HCT116 (cell line): ENCODE data around the gene KLHDC7A. TPM values are rescaled to one million over a fixed set of nuclear protein-coding genes. Genes with fewer than 3 reads are reported as not detected.

Source experiments
- ATAC-seq: fragments of 200-7000 bp; cut with Tn5 transposase; 2 replicates; pipeline ENCODE4 v1.9.1; 2020; ENCODE audit warnings: mild to moderate bottlenecking, moderate library complexity
- BruUV-seq: library from RNA; stranded (reverse); fragments of 400-500 nt; replicated peaks from 2 replicates; lab custom pipeline; 2021; lab: Mats Ljungman, UMichigan
- CTCF ChIA-PET: fragments of 300-600 bp; sonication (Branson Sonifier 250); formaldehyde crosslinking; loops from one replicate; lab custom pipeline; 2021; ENCODE audit warnings: antibody characterized with exemption; lab: Charles Lee
- POLR2A ChIA-PET: fragments of 300-600, 350-600 bp; sonication (Branson Sonifier 250); formaldehyde crosslinking; loops from one replicate; lab custom pipeline; 2021; ENCODE audit warnings: antibody characterized with exemption; lab: Charles Lee
- RAD21 ChIA-PET, 2 experiments: fragments of 300-600 bp; sonication (Branson Sonifier 250); formaldehyde crosslinking; loops; one replicate each; lab custom pipeline; 2023; ENCODE audit warnings: low total read pairs in 2 of 2; ENCODE audit not compliant: uncharacterized antibody in 2 of 2, unreplicated experiment in 2 of 2, low non-redundant PET in 1 of 2; lab: Charles Lee
- DNase-seq: peaks from one replicate; pipeline ENCODE4 v3.0.0-alpha.2; 2010; ENCODE audit warnings: low read depth, low spot score
- H2AFZ ChIP-seq: fragments of 200-600 bp; shearing (Covaris generic), sonication (generic); 2 replicates; pipeline ENCODE4 v1.6.1; 2017; ENCODE audit warnings: low read depth, mixed run types, mixed read lengths, antibody characterized with exemption, low read length; ENCODE audit not compliant: poor library complexity, severe bottlenecking
- H3K27ac ChIP-seq: 2 replicates; pipeline ENCODE4 v1.5.1; 2012; ENCODE audit warnings: low read depth, low read length
- H3K27me3 ChIP-seq: fragments of 200-600 bp; sonication (generic); 2 replicates; pipeline ENCODE4 v1.6.1; 2016; ENCODE audit warnings: mixed run types, low read length, mixed read lengths; ENCODE audit not compliant: insufficient read depth
- H3K36me3 ChIP-seq, 2 experiments: fragments of 200-500 bp in 1 of 2; fragments of 200-600 bp in 1 of 2; sonication (Bioruptor generic) in 1 of 2; sonication (generic) in 1 of 2; 2 replicates each; pipeline versions ENCODE4 v1.5.1 to v1.6.1; 2014 to 2016; ENCODE audit warnings: low read length in 2 of 2, inconsistent platforms in 1 of 2, mixed read lengths in 1 of 2, mixed run types in 1 of 2; ENCODE audit not compliant: insufficient read depth in 2 of 2, control insufficient read depth in 1 of 2
- H3K4me1 ChIP-seq, 2 experiments: fragments of 200-600 bp in 1 of 2; sonication (generic) in 1 of 2; 2 replicates each; pipeline versions ENCODE4 v1.5.1 to v1.6.1; 2012 to 2017; ENCODE audit warnings: low read length in 2 of 2, inconsistent platforms in 1 of 2, mild to moderate bottlenecking in 1 of 2, mixed read lengths in 1 of 2, mixed run types in 1 of 2, moderate library complexity in 1 of 2; ENCODE audit not compliant: insufficient read depth in 2 of 2, control insufficient read depth in 1 of 2
- H3K4me2 ChIP-seq: fragments of 200-600 bp; sonication (generic); 2 replicates; pipeline ENCODE4 v1.6.1; 2017; ENCODE audit warnings: mixed run types, low read length, mixed read lengths
- H3K4me3 ChIP-seq, 2 experiments: fragments of 200-600 bp in 1 of 2; sonication (generic) in 1 of 2; replicated peaks in 1 of 2; 2 replicates each; pipeline ENCODE4 v1.5.1; 2011 to 2016; ENCODE audit warnings: low read length in 2 of 2, control low read depth in 1 of 2, low read depth in 1 of 2, mild to moderate bottlenecking in 1 of 2, mixed read lengths in 1 of 2, mixed run types in 1 of 2
- H3K79me2 ChIP-seq: fragments of 200-600 bp; sonication (generic); 2 replicates; pipeline ENCODE4 v1.6.1; 2017; ENCODE audit warnings: mild to moderate bottlenecking, mixed run types, low read length, moderate library complexity, mixed read lengths; ENCODE audit not compliant: insufficient read depth
- H3K9ac ChIP-seq: fragments of 200-600 bp; sonication (generic); 2 replicates; pipeline ENCODE4 v1.6.1; 2016; ENCODE audit warnings: low read length, mixed read lengths
- H3K9me2 ChIP-seq: fragments of 200-600 bp; sonication (generic), shearing (Covaris generic); 2 replicates; pipeline ENCODE4 v1.6.1; 2017; ENCODE audit warnings: mixed run types, mild to moderate bottlenecking, moderate library complexity; ENCODE audit not compliant: insufficient read depth
- H3K9me3 ChIP-seq, 2 experiments: fragments of 200-500 bp in 1 of 2; fragments of 200-600 bp in 1 of 2; sonication (Bioruptor generic) in 1 of 2; sonication (generic) in 1 of 2; 2 replicates each; pipeline ENCODE4 v1.6.1; 2014 to 2017; ENCODE audit warnings: low read length in 2 of 2, mixed read lengths in 2 of 2, inconsistent platforms in 1 of 2, low read depth in 1 of 2, mild to moderate bottlenecking in 1 of 2, mixed run types in 1 of 2, moderate library complexity in 1 of 2; ENCODE audit not compliant: control insufficient read depth in 1 of 2, insufficient read depth in 1 of 2
- H4K20me1 ChIP-seq: fragments of 200-600 bp; sonication (generic), shearing (Covaris generic); 2 replicates; pipeline ENCODE4 v1.6.1; 2017; ENCODE audit warnings: mixed run types, mild to moderate bottlenecking, moderate library complexity; ENCODE audit not compliant: insufficient read depth
- ATF3 ChIP-seq: IDR thresholded peaks from 2 replicates; pipeline ENCODE4 v1.6.1; 2012
- CBX3 ChIP-seq: IDR thresholded peaks from 2 replicates; pipeline ENCODE4 v1.6.1; 2012; ENCODE audit warnings: low read depth
- ELF1 ChIP-seq: IDR thresholded peaks from 2 replicates; pipeline ENCODE4 v1.6.1; 2012; ENCODE audit warnings: low read depth, borderline replicate concordance
- EZH2phosphoT487 ChIP-seq: fragments of 200-600 bp; IDR thresholded peaks from 2 replicates; pipeline ENCODE4 v1.6.1; 2018; ENCODE audit warnings: antibody characterized with exemption, borderline replicate concordance
- FOSL1 ChIP-seq: IDR thresholded peaks from 2 replicates; pipeline ENCODE4 v1.6.1; 2012; ENCODE audit warnings: low read depth
- POLR2A ChIP-seq: IDR thresholded peaks from 2 replicates; pipeline ENCODE4 v1.7.0; 2011; ENCODE audit warnings: borderline replicate concordance; ENCODE audit not compliant: insufficient read depth, insufficient read length; ENCODE audit errors: extremely low read depth
- POLR2AphosphoS5 ChIP-seq: IDR thresholded peaks from 2 replicates; pipeline ENCODE4 v1.6.1; 2011; ENCODE audit warnings: mild to moderate bottlenecking, low read depth, low read length, moderate library complexity
- RAD21 ChIP-seq: IDR thresholded peaks from 2 replicates; pipeline ENCODE4 v1.6.1; 2012; ENCODE audit warnings: low read depth, mild to moderate bottlenecking
- REST ChIP-seq: IDR thresholded peaks from 2 replicates; pipeline ENCODE4 v1.6.1; 2012; ENCODE audit warnings: low read depth
- SIN3A ChIP-seq: IDR thresholded peaks from 2 replicates; pipeline ENCODE4 v1.6.1; 2012; ENCODE audit warnings: low read depth
- SRF ChIP-seq: IDR thresholded peaks from 2 replicates; pipeline ENCODE4 v1.6.1; 2012; ENCODE audit warnings: low read depth
- TCF7L2 ChIP-seq: IDR thresholded peaks from 2 replicates; pipeline ENCODE4 v1.7.0; 2011; ENCODE audit warnings: borderline replicate concordance, inconsistent platforms; ENCODE audit not compliant: insufficient read depth, insufficient read length; ENCODE audit errors: extremely low read depth
- ZNF274 ChIP-seq: fragments of 200-500 bp; sonication (Bioruptor generic); IDR thresholded peaks from 2 replicates; pipeline ENCODE4 v1.6.1; 2014; ENCODE audit warnings: mild to moderate bottlenecking, low read depth, low read length, inconsistent platforms
- intact Hi-C: fragments of 100-400 bp; cut with micrococcal nuclease; formaldehyde crosslinking; loops from 2 replicates; pipeline ENCODE4 v1.10.0; 2022
- total RNA-seq: library from RNA; stranded (reverse); gene quantifications from one replicate; pipeline ENCODE4 v1.2.1, GENCODE V29; 2021; ENCODE audit not compliant: unreplicated experiment
- TF ChIP-seq, protein P1 (sequence below), 3 experiments: fragments of 200-600 bp in 1 of 3; sonication (generic) in 1 of 3; IDR thresholded peaks in 2 of 3; conservative IDR thresholded peaks in 1 of 3; 2 replicates each; pipeline ENCODE4 v1.5.1; 2012 to 2017; ENCODE audit warnings: low read depth in 2 of 3, low read length in 2 of 3, antibody characterized with exemption in 1 of 3, borderline replicate concordance in 1 of 3, control low read depth in 1 of 3, mild to moderate bottlenecking in 1 of 3, mixed read lengths in 1 of 3, mixed run types in 1 of 3, moderate library complexity in 1 of 3; ENCODE audit not compliant: insufficient read depth in 1 of 3

The KLHDC7A gene
- total RNA-seq, 1 experiment from 2014 or later: 0.30 TPM

- no peak for ATAC-seq
- TF ChIP-seq ELF1: no peak
- TF ChIP-seq RAD21: no peak
- no peak for TF ChIP-seq ATF3
- no peak for TF ChIP-seq EZH2phosphoT487
- TF ChIP-seq CBX3: no peak
- TF ChIP-seq ZNF274: no peak
- TF ChIP-seq FOSL1: no peak
- no peaks in the 10 kb centered on the region for H3K36me3 ChIP-seq
Measured at GRCh38 chr1:18463063-18463462, 17.7 kb upstream of the KLHDC7A start.

DNA sequence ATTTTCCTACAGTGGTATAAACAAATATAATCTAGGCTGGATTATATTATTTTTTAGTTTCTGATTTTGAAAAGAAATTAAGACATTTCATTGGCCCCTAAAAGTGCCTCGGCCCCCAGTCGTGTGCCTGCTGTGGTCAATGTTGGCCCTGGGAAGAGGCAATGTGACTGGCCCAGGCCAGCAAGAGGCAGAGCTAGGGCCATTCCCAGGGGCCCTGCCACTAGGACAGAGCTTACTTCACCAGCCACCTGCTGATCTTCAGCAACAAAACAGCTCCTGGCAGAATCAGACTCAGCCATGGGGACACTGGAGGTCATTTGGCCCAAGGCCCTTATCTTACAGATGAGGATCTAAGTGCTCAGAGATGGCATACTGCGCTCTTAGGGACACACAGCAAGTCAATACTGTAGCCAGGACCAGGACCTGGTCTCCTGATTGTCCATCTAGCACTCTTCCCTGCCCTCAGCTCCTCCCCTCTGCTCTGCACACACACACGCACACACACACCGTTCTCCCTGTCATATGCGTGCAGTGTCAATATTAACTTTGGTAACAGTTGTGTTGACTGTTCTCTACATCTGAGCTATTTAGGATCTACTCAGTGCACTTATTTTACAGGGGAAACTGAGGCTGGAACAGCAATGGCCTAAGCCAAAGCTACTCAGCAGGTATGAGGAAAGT, 16.6 kb upstream of the KLHDC7A start:
- no peak overlapping the region for H3K27ac ChIP-seq
- intact Hi-C loops: no loop called here
- TF ChIP-seq EZH2phosphoT487 (no peak), POLR2AphosphoS5 (no peak), TCF7L2 (no peak), SIN3A (no peak), RAD21 (no peak), ZNF274 (no peak), POLR2A (no peak), SRF (no peak), FOSL1 (no peak), REST (no peak)
- TF ChIP-seq, protein P1, sequence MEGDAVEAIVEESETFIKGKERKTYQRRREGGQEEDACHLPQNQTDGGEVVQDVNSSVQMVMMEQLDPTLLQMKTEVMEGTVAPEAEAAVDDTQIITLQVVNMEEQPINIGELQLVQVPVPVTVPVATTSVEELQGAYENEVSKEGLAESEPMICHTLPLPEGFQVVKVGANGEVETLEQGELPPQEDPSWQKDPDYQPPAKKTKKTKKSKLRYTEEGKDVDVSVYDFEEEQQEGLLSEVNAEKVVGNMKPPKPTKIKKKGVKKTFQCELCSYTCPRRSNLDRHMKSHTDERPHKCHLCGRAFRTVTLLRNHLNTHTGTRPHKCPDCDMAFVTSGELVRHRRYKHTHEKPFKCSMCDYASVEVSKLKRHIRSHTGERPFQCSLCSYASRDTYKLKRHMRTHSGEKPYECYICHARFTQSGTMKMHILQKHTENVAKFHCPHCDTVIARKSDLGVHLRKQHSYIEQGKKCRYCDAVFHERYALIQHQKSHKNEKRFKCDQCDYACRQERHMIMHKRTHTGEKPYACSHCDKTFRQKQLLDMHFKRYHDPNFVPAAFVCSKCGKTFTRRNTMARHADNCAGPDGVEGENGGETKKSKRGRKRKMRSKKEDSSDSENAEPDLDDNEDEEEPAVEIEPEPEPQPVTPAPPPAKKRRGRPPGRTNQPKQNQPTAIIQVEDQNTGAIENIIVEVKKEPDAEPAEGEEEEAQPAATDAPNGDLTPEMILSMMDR (IDR thresholded peaks at IDR 0.05 in 2 of 3, conservative IDR thresholded peaks at IDR 0.05 in 1 of 3; ENCODE audit: borderline replicate concordance in 1 of 3, insufficient read depth in 1 of 3, low read depth in 2 of 3, low read length in 2 of 3): no peak

More at GRCh38 chr1:18463063-18463462, 17.7 kb upstream of the KLHDC7A start:
- H3K9me3 ChIP-seq: no peaks in the 10 kb centered on the region
- POLR2A ChIA-PET: no interaction called here
- no TSS peak for BruUV-seq
- no peak overlapping the region for H3K27ac ChIP-seq
- CTCF ChIA-PET: no interaction called here
- H3K27me3 ChIP-seq: peaks cover 33% of the 10 kb centered on the region
- H2AFZ ChIP-seq: no peak overlapping the region
- RAD21 ChIA-PET: no interaction called here
- no peak for DNase-seq
- H3K9me2 ChIP-seq: no peaks in the 10 kb centered on the region
- H4K20me1 ChIP-seq: no peaks in the 10 kb centered on the region
- no peaks in the 10 kb centered on the region for H3K79me2 ChIP-seq
- H3K4me1 ChIP-seq: no peaks in the 10 kb centered on the region
- no peak overlapping the region for H3K4me2 ChIP-seq
- H3K4me3 ChIP-seq: no peak overlapping the region
- H3K9ac ChIP-seq: no peak overlapping the region
- intact Hi-C loops: no loop called here

More for the DNA sequence above, 16.6 kb upstream of the KLHDC7A start:
- no peaks in the 10 kb centered on the region for H3K4me1 ChIP-seq
- H3K9ac ChIP-seq: no peak overlapping the region
- POLR2A ChIA-PET: no interaction called here
- ATAC-seq: no peak
- no peak overlapping the region for H3K4me3 ChIP-seq
- H3K9me3 ChIP-seq: no peaks in the 10 kb centered on the region
- H2AFZ ChIP-seq: no peak overlapping the region
- DNase-seq: no peak
- H3K9me2 ChIP-seq: no peaks in the 10 kb centered on the region
- no TSS peak for BruUV-seq
- H3K27me3 ChIP-seq: peaks cover 25% of the 10 kb centered on the region; the same call in 1 of the 2 replicates
- H3K4me2 ChIP-seq: no peak overlapping the region
- no peaks in the 10 kb centered on the region for H3K79me2 ChIP-seq
- H3K36me3 ChIP-seq: no peaks in the 10 kb centered on the region
- H4K20me1 ChIP-seq: no peaks in the 10 kb centered on the region
- RAD21 ChIA-PET: no interaction called here
- CTCF ChIA-PET: no interaction called here
